HepG2 (cell line): ENCODE measurements around the gene NXPH4. TPM values are rescaled to one million over a fixed set of nuclear protein-coding genes. Genes with fewer than 3 reads are reported as not detected.

Experiments
- CCDC6 ChIP-seq: sonication (generic); formaldehyde crosslinking; IDR thresholded peaks from 2 replicates; pipeline ENCODE4 v1.8.1; 2022; ENCODE audit warnings: mild to moderate bottlenecking, missing genetic modification reagents, moderate library complexity
- FOXK2 ChIP-seq: fragments of 450-650 bp; IDR thresholded peaks from 2 replicates; pipeline ENCODE4 v1.6.1; 2016
- PBX3 ChIP-seq: sonication (generic); formaldehyde crosslinking; IDR thresholded peaks from 2 replicates; pipeline ENCODE4 v1.8.1; 2023; ENCODE audit warnings: missing genetic modification reagents, inconsistent platforms, borderline replicate concordance
- SAP130 ChIP-seq: IDR thresholded peaks from 2 replicates; pipeline ENCODE4 v1.6.1; 2016; ENCODE audit warnings: low read depth
- SIN3A ChIP-seq: IDR thresholded peaks from 2 replicates; pipeline ENCODE4 v1.6.1; 2011; ENCODE audit warnings: low read depth, mild to moderate bottlenecking, control low read depth, low read length, borderline replicate concordance
- SP140L ChIP-seq: sonication (generic); formaldehyde crosslinking; IDR thresholded peaks from 2 replicates; pipeline ENCODE4 v1.4.0; 2020; ENCODE audit warnings: missing genetic modification reagents, borderline replicate concordance
- SP2 ChIP-seq: sonication (generic); formaldehyde crosslinking; IDR thresholded peaks from 2 replicates; pipeline ENCODE4 v1.5.1; 2020; ENCODE audit warnings: mild to moderate bottlenecking, missing genetic modification reagents
- SP5 ChIP-seq: IDR thresholded peaks from 2 replicates; pipeline ENCODE4 v1.6.1; 2016; ENCODE audit warnings: low read depth, borderline replicate concordance
- XRCC5 ChIP-seq: fragments of 200-400 bp; formaldehyde crosslinking; optimal IDR thresholded peaks from 2 replicates; pipeline ENCODE3; 2017; ENCODE audit warnings: mild to moderate bottlenecking, low read length
- ZC3H13 ChIP-seq: sonication (generic); formaldehyde crosslinking; IDR thresholded peaks from 2 replicates; pipeline ENCODE4 v1.8.1; 2023; ENCODE audit warnings: mild to moderate bottlenecking, missing genetic modification reagents, moderate library complexity
- ZNF121 ChIP-seq: sonication (generic); formaldehyde crosslinking; IDR thresholded peaks from 2 replicates; pipeline ENCODE4 v1.5.0; 2020; ENCODE audit warnings: mild to moderate bottlenecking, missing genetic modification reagents
- ZNF264 ChIP-seq: sonication (generic); formaldehyde crosslinking; IDR thresholded peaks from 2 replicates; pipeline ENCODE4 v1.4.0; 2020; ENCODE audit warnings: missing genetic modification reagents
- ZNF30 ChIP-seq: sonication (generic); formaldehyde crosslinking; IDR thresholded peaks from 2 replicates; pipeline ENCODE4 v1.5.0; 2020; ENCODE audit warnings: mild to moderate bottlenecking, missing genetic modification reagents
- ZNF672 ChIP-seq: sonication (generic); formaldehyde crosslinking; IDR thresholded peaks from 2 replicates; pipeline ENCODE4 v1.8.1; 2022; ENCODE audit warnings: missing genetic modification reagents
- polyA plus RNA-seq, 8 experiments: library from polyadenylated mRNA; depleted of rRNA in 3 of 8; stranded (reverse) in 7 of 8; unstranded in 1 of 8; fragments of >200 nt; fragmentation: Illumina TruSeq in 4 of 8; extraction: Trizol in 4 of 8; gene quantifications; 2 replicates each; pipeline versions ENCODE4 v1.2.1 to v1.2.3, GENCODE V29; 2011 to 2016; ENCODE audit warnings: low read depth in 4 of 8, missing spikeins in 1 of 8, mixed read lengths in 1 of 8; ENCODE audit not compliant: insufficient read depth in 1 of 8
- total RNA-seq, 5 experiments: library from RNA; depleted of rRNA; stranded (reverse); fragments of >200 nt; fragmentation: Illumina TruSeq; extraction: Trizol; gene quantifications; 2 replicates each; pipeline ENCODE4 v1.2.3, GENCODE V29; 2016; ENCODE audit warnings: low read depth in 1 of 5
- TF ChIP-seq, protein P1 (sequence below): sonication (generic); formaldehyde crosslinking; IDR thresholded peaks from 2 replicates; pipeline ENCODE4 v1.4.0; 2020; ENCODE audit warnings: missing genetic modification reagents, borderline replicate concordance
- TF ChIP-seq, protein P2 (sequence below): sonication (generic); formaldehyde crosslinking; IDR thresholded peaks from 2 replicates; pipeline ENCODE4 v1.4.0; 2020; ENCODE audit warnings: low read depth, mild to moderate bottlenecking, missing genetic modification reagents
- TF ChIP-seq, protein P3 (sequence below): sonication (generic); formaldehyde crosslinking; IDR thresholded peaks from 2 replicates; pipeline ENCODE4 v1.4.0; 2020; ENCODE audit warnings: missing genetic modification reagents
- TF ChIP-seq, protein P4 (sequence below): IDR thresholded peaks from 2 replicates; pipeline ENCODE4 v1.6.1; 2016; ENCODE audit warnings: missing compliant biosample characterization, missing genetic modification reagents, borderline replicate concordance

Gene NXPH4
- total and polyA plus RNA-seq, 2 of the 13 experiments (the other 11 are each of a cell fraction or from before 2014, with no cell fraction given): 0.13 TPM; not detected in 1

- TF ChIP-seq, protein P1, sequence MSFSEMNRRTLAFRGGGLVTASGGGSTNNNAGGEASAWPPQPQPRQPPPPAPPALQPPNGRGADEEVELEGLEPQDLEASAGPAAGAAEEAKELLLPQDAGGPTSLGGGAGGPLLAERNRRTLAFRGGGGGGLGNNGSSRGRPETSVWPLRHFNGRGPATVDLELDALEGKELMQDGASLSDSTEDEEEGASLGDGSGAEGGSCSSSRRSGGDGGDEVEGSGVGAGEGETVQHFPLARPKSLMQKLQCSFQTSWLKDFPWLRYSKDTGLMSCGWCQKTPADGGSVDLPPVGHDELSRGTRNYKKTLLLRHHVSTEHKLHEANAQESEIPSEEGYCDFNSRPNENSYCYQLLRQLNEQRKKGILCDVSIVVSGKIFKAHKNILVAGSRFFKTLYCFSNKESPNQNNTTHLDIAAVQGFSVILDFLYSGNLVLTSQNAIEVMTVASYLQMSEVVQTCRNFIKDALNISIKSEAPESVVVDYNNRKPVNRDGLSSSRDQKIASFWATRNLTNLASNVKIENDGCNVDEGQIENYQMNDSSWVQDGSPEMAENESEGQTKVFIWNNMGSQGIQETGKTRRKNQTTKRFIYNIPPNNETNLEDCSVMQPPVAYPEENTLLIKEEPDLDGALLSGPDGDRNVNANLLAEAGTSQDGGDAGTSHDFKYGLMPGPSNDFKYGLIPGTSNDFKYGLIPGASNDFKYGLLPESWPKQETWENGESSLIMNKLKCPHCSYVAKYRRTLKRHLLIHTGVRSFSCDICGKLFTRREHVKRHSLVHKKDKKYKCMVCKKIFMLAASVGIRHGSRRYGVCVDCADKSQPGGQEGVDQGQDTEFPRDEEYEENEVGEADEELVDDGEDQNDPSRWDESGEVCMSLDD (CRISPR knock-in tag): no peak
- 0 out of 2 replicates have a peak, but pooled peaks have one; percentile 16 for TF ChIP-seq SAP130
- peak; percentile 25 for TF ChIP-seq XRCC5
- no peak for TF ChIP-seq SIN3A
- TF ChIP-seq, protein P2, sequence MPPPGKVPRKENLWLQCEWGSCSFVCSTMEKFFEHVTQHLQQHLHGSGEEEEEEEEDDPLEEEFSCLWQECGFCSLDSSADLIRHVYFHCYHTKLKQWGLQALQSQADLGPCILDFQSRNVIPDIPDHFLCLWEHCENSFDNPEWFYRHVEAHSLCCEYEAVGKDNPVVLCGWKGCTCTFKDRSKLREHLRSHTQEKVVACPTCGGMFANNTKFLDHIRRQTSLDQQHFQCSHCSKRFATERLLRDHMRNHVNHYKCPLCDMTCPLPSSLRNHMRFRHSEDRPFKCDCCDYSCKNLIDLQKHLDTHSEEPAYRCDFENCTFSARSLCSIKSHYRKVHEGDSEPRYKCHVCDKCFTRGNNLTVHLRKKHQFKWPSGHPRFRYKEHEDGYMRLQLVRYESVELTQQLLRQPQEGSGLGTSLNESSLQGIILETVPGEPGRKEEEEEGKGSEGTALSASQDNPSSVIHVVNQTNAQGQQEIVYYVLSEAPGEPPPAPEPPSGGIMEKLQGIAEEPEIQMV (CRISPR knock-in tag): no peak
- TF ChIP-seq, protein P3, sequence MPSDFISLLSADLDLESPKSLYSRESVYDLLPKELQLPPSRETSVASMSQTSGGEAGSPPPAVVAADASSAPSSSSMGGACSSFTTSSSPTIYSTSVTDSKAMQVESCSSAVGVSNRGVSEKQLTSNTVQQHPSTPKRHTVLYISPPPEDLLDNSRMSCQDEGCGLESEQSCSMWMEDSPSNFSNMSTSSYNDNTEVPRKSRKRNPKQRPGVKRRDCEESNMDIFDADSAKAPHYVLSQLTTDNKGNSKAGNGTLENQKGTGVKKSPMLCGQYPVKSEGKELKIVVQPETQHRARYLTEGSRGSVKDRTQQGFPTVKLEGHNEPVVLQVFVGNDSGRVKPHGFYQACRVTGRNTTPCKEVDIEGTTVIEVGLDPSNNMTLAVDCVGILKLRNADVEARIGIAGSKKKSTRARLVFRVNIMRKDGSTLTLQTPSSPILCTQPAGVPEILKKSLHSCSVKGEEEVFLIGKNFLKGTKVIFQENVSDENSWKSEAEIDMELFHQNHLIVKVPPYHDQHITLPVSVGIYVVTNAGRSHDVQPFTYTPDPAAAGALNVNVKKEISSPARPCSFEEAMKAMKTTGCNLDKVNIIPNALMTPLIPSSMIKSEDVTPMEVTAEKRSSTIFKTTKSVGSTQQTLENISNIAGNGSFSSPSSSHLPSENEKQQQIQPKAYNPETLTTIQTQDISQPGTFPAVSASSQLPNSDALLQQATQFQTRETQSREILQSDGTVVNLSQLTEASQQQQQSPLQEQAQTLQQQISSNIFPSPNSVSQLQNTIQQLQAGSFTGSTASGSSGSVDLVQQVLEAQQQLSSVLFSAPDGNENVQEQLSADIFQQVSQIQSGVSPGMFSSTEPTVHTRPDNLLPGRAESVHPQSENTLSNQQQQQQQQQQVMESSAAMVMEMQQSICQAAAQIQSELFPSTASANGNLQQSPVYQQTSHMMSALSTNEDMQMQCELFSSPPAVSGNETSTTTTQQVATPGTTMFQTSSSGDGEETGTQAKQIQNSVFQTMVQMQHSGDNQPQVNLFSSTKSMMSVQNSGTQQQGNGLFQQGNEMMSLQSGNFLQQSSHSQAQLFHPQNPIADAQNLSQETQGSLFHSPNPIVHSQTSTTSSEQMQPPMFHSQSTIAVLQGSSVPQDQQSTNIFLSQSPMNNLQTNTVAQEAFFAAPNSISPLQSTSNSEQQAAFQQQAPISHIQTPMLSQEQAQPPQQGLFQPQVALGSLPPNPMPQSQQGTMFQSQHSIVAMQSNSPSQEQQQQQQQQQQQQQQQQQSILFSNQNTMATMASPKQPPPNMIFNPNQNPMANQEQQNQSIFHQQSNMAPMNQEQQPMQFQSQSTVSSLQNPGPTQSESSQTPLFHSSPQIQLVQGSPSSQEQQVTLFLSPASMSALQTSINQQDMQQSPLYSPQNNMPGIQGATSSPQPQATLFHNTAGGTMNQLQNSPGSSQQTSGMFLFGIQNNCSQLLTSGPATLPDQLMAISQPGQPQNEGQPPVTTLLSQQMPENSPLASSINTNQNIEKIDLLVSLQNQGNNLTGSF: no peak
- TF ChIP-seq CCDC6 (CRISPR knock-in tag): no peak
- TF ChIP-seq ZC3H13 (CRISPR knock-in tag): 0 out of 2 replicates have a peak, but pooled peaks have one; percentile 33
- TF ChIP-seq PBX3 (CRISPR knock-in tag): no peak
- no peak for TF ChIP-seq ZNF672 (CRISPR knock-in tag)
- TF ChIP-seq SP140L: no peak
- TF ChIP-seq FOXK2: no peak
- TF ChIP-seq, protein P4, sequence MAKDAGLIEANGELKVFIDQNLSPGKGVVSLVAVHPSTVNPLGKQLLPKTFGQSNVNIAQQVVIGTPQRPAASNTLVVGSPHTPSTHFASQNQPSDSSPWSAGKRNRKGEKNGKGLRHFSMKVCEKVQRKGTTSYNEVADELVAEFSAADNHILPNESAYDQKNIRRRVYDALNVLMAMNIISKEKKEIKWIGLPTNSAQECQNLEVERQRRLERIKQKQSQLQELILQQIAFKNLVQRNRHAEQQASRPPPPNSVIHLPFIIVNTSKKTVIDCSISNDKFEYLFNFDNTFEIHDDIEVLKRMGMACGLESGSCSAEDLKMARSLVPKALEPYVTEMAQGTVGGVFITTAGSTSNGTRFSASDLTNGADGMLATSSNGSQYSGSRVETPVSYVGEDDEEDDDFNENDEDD (CRISPR knock-in tag): no peak
- no peak for TF ChIP-seq ZNF30 (CRISPR knock-in tag)
- no peak for TF ChIP-seq ZNF121 (CRISPR knock-in tag)
- TF ChIP-seq ZNF264: no peak
- no peak for TF ChIP-seq SP5 (CRISPR knock-in tag)
- TF ChIP-seq SP2 (CRISPR knock-in tag): no peak
These were observed 41.0 kb upstream of the NXPH4 start (continued) for GRCh38 chr12:57175428-57176138.
